GM18909 (cell line): ENCODE results near the gene PTTG1.

Experiments used
- ATAC-seq: cut with Tn5 transposase; IDR thresholded peaks from one replicate; pipeline ENCODE4 v1.9.1; 2021; ENCODE audit warnings: mild to moderate bottlenecking; ENCODE audit not compliant: unreplicated experiment, poor library complexity

PTTG1 gene

DNA sequence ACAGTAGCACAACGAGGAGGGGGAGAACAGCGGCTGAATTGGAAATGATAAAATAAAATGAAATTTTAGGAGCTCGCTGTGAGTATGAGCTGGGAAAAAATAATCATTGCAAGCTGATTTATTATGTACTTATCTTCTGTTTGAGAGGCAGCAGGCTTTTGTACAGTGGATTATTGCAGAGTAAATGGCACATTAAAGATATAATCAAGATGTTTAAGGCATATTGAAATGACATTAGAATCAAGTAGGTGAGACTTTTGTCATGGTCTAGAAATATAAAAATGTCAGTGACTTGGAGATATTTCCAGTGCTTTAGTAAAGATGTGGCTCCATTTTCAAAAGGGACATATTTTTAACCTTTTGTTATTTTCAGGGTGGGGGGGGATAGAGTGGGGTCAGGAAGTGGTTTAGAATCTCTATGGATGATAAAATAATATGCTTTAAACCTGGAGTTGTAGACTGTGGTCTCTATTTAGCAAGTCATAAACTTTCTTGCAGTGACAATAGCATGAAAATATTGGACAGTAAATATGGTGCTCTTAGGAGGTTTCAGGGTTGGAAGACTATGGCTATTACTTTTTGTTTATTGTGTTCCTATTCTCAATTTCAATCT lies 46.8 kb downstream of the PTTG1 start:
- ATAC-seq: no peak

DNA sequence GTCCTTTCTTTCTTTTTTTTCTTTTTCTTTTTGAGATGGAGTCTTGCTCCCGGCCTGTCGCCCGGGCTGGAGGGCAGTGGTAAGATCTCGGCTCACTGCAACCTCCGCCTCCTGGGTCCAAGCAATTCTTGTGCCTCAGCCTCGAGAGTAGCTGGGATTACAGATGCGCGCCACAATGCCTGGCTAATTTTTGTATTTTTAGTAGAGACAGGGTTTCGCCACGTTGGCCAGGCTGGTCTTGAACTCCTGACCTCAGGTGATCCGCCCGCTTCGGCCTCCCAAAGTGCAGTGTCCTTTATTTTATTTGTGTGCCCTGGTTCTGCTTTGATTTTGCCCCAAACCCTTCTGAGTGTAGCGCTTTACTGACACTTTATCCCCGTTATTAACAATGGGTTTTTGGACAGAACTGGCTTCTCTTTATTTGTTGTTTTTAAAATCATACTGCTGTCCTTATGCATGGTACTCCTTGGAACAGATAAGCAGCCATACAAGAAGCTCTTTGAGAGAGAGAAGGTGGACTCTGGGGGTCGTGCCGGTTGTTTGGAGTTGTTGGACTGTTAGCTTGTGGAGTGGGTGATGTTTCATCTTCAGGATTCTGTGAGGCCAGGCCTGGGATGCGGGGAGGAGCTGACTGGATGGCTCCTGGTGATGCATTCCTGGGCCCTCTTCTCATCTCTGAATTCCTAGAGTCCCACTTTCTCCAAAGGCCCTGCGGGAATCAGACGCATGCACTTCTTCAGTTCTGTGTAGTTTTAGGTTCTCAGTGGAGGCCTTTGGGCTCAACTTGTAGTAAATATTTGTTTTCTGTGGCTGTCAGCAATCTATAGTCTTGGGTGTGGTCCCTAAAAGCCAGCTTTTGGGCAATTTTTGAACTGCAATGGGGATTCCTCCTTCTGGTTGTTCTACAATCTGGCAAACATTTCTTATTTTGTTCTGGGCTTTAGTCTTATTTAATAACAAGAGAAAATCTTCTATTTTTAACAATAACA lies 47.8 kb downstream of the PTTG1 start:
- no peak for ATAC-seq

DNA sequence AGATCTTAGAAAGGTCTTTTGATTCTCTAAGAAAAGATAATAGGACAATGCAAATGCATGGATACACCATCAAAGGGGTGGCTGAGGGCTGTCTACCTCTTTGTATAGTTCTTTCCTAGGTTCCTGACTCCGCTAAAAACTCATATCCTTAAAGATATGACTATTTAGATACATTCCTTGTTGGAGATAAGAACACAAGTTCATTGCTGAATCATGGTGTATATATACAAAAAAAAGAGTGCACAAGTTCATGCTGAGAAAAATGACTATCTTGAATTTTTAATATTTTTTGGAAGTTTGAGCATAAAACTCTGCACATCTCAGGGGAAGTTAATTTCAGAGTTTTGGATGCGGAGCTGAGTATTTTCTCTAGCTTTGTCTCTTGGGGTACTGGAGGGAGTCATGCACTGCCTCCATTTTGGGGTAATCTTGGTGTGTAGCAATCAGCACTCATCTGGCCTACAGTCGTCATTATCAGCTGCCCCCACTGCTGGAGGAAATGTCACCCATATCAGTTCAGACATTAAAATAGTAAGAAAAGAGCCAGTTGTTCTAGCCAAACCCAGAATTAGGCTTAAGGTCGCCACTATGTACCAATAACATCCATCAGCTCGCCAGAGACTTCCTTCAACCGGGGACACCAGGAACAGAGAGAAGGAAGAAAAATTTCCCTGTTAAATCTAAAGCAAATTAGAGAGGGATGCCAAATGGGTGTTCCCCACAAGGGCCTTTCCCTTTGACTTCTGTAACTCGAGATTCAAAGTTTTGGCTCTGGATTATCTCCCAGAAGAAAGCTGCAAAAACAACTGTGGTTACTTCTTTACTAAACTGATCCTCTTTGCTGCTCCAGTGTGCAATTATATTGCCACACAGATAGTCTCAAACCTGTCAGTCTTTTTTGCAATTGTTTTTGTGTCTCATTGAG lies 49.0 kb downstream of the PTTG1 start:
- no peak for ATAC-seq

DNA sequence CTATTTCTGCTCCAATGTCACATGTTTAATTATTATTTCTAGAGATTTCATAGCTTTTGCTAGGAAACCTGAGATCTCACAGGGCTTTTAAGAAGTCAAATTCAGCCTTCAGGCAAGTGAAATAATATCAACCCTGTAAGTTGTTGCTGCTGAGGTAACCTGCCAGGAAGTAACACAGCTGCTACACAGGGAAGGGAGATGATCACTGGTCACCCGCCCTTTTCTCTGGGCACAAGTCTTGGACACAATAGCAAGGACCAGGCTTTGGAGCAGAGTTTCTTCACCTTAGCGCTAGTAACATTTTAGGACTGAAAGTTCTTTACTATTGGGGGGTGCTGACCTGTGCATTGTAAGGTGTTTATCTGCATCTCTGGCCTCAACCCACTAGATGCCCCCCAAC lies 50.1 kb downstream of the PTTG1 start:
- ATAC-seq: no peak

DNA sequence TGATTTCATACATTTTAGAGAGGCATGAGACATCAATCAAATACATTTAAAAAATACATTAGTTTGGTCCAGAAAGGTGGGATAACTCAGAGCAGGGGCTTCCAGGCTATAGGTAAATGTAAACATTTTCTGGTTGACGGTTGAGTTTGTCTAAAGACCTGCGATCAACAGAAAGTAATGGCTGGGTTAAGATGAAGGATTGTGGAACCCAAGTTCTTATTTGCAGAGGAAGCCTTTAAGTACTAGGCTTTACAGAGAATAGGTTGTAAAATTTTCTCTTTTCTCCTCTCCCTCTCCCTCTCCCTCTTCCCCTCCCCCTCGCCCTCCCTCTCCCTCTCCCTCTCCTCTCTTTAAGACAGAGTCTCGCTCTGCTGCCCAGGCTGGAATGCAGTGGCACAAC lies 50.8 kb downstream of the PTTG1 start:
- no peak for ATAC-seq

DNA sequence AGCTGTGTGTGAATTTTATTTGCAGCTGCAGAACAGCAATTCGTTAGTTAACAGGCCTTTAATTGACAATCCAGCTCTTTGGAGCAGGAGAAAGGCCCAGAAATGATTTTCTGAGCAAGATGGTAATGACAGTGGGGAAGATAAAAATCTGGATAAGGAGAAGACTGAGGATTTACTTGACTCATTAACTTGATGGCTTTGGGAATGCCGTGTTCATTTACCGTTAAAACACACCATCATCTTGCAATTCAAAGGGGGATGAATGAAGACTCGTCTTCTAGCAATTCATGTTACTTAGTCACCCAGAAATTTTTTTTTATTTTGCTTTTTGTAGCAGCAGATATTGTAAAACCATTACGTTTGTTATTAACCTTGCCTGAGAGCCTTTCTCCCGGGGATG lies 52.0 kb downstream of the PTTG1 start:
- no peak for ATAC-seq

DNA sequence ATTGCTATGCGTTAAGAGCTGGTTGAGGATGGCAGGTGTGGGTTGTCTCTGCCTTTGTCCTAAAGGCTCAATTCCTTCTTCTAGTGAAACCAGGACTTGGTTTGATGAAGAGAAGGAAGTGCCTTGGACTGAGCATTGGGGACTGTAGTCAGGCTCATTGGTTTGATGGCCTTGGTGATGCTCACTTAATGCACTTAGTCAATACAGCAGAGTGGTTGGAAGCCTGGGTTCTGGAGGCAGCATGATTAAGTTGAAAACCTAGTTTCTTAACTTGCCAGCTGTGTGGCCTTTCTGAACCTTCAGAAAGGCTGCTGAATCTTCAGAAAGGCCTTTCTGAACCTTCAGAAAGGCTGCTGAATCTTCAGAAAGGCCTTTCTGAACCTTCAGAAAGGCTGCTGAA lies 52.4 kb downstream of the PTTG1 start:
- no peak for ATAC-seq

DNA sequence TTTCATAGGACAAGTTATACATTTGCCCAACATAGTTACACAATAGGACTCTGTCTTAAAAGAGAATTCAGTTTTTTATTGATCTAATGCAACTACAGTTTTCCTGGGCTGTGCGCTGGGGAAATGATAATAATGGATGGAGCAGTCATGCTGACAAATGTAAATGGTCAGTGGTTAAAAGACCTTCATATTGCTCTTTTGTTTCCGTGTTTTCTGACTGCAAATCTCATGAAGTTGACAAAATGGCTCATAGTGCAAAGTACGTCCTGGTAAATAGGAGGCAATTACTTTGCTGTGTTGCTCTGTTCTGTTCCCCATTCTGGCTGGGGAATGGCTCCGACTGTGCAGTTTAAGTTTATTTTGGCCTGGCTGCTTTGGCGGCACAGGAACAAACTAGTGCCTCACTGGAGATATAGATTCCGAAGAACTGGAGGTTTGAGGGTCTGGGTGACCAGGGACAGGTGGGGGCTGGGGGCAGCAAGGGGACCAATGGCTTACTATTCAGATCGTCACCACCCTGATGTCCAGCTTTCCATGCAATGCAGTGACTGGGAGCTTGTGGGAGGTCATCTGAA lies 54.3 kb downstream of the PTTG1 start:
- ATAC-seq: no peak

DNA sequence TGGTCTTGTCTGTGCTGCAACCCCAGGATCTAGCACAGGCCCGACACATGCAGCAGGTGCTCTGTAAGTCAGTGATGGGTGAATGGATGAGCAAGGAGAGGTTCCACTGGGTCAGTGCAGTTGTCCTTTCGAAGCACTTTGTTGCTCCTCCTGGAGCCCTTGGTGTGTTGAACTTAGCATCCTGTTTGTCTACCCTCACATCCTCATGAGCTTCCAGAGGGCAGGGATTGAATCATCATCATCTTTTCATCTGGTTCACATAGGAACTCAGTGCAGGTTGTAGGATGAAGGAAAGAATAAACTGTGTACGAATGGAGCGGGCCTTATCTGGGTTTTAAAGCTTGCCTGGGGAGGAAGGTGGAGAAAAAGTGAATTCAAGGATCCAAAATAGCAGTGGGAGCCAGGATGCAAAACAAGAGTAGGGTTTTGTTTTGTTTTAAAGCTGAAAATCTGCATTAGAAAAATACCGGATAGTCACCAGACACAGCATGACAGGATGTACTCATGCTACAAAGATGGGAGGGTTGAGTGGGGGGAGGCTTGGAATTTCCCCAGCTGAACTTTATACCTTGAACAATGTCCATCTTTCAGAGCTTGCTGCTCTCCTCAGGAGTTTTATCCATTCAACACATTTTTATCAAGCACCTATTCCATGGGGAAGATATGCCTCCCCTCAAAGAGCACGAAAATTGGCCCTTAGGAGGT lies 55.8 kb downstream of the PTTG1 start:
- no peak for ATAC-seq

DNA sequence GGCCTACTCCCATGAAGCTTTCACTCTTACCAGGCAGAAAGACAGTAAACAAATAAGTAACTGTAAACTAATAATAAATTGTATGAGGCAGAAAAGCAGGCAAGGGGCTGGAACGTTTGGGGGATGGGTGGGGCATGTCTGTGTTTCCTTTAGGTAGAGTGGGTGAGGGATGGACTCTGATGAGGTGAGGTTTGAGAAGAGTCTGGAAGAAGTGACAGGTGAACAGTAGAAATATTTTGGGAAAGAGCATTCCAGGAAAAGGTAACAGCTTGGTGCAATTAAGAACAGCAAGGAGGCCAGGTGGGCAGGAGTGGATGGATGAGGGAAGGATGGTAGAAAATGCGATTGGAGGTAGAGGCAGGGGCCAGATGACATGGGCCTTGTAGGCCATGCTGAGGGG lies 56.5 kb downstream of the PTTG1 start:
- ATAC-seq: no peak
